Neural progenitor cell (in vitro differentiated cells): ENCODE data around the gene MIAT. TPM values are rescaled to one million over a fixed set of nuclear protein-coding genes. Genes with fewer than 3 reads are reported as not detected.

ENCODE experiments used
- DNase-seq: peaks from one replicate; pipeline ENCODE4 v3.0.0-alpha.2; 2016; ENCODE audit warnings: low spot score
- H2AFZ ChIP-seq: fragments of 200-600 bp; sonication (generic); replicated peaks from 2 replicates; pipeline ENCODE4 v1.6.1; 2016; ENCODE audit warnings: antibody characterized with exemption
- H3F3A ChIP-seq: fragments of 200-600 bp; sonication (generic); 2 replicates; pipeline ENCODE4 v1.6.1; 2016; ENCODE audit warnings: antibody characterized with exemption, low read depth
- H3K27ac ChIP-seq: fragments of 200-600 bp; sonication (generic); 2 replicates; pipeline ENCODE4 v1.5.1; 2016; ENCODE audit warnings: mild to moderate bottlenecking
- H3K27me3 ChIP-seq: fragments of 200-600 bp; sonication (generic); 2 replicates; pipeline ENCODE4 v1.6.1; 2016; ENCODE audit warnings: mild to moderate bottlenecking, moderate library complexity
- H3K36me3 ChIP-seq: fragments of 200-600 bp; sonication (generic); 2 replicates; pipeline ENCODE4 v1.5.1; 2016
- H3K4me1 ChIP-seq: fragments of 200-600 bp; sonication (generic); 2 replicates; pipeline ENCODE4 v1.6.1; 2016; ENCODE audit warnings: mixed run types
- H3K4me2 ChIP-seq: fragments of 200-600 bp; sonication (generic); 2 replicates; pipeline ENCODE4 v1.6.1; 2016
- H3K4me3 ChIP-seq: fragments of 200-600 bp; sonication (generic); 2 replicates; pipeline ENCODE4 v1.5.1; 2016
- H3K79me2 ChIP-seq: fragments of 200-600 bp; sonication (generic); 2 replicates; pipeline ENCODE4 v1.6.1; 2016; ENCODE audit warnings: low read depth
- H3K9ac ChIP-seq: fragments of 200-600 bp; sonication (generic); 2 replicates; pipeline ENCODE4 v1.6.1; 2016
- H3K9me3 ChIP-seq: fragments of 200-600 bp; sonication (generic); 2 replicates; pipeline ENCODE4 v1.5.1; 2016; ENCODE audit warnings: low read depth
- H4K20me1 ChIP-seq: fragments of 200-600 bp; sonication (generic); 2 replicates; pipeline ENCODE4 v1.6.1; 2016; ENCODE audit warnings: low read depth
- H3K27ac Mint-ChIP-seq: 3 replicates; pipeline ENCODE4 v1.8.0; 2021; ENCODE audit warnings: mixed read lengths
- H3K27me3 Mint-ChIP-seq: 2 replicates; pipeline ENCODE4 v1.8.0; 2022; ENCODE audit warnings: low read depth, mild to moderate bottlenecking, inconsistent platforms, moderate library complexity, mixed read lengths; ENCODE audit not compliant: insufficient read depth
- H3K36me3 Mint-ChIP-seq: 3 replicates; pipeline ENCODE4 v1.8.0; 2021; ENCODE audit warnings: mixed read lengths
- H3K4me1 Mint-ChIP-seq: 3 replicates; pipeline ENCODE4 v1.8.0; 2021; ENCODE audit warnings: mixed read lengths
- H3K4me3 Mint-ChIP-seq: 3 replicates; pipeline ENCODE4 v1.8.0; 2021; ENCODE audit warnings: mild to moderate bottlenecking, moderate library complexity, mixed read lengths
- H3K9me3 Mint-ChIP-seq: 3 replicates; pipeline ENCODE4 v1.8.0; 2020; ENCODE audit warnings: mixed read lengths
- CTCF ChIP-seq: fragments of 200-600 bp; sonication (generic); IDR thresholded peaks from 2 replicates; pipeline ENCODE4 v1.5.1; 2017; ENCODE audit warnings: antibody characterized with exemption, mild to moderate bottlenecking
- EZH2 ChIP-seq: fragments of 200-600 bp; sonication (generic); IDR thresholded peaks from 2 replicates; pipeline ENCODE4 v1.6.1; 2017; ENCODE audit warnings: antibody characterized with exemption, mild to moderate bottlenecking, moderate library complexity
- EZH2phosphoT487 ChIP-seq: fragments of 200-600 bp; sonication (generic); IDR thresholded peaks from 2 replicates; pipeline ENCODE4 v1.6.1; 2017; ENCODE audit warnings: antibody characterized with exemption
- total RNA-seq: library from RNA; depleted of rRNA; stranded (reverse); fragments of >200 nt; gene quantifications from 2 replicates; pipeline ENCODE4 v1.2.3, GENCODE V29; 2015; ENCODE audit warnings: low replicate concordance

Gene MIAT
- total RNA-seq, 1 donor from 2014 or later: 262 TPM

DNA sequence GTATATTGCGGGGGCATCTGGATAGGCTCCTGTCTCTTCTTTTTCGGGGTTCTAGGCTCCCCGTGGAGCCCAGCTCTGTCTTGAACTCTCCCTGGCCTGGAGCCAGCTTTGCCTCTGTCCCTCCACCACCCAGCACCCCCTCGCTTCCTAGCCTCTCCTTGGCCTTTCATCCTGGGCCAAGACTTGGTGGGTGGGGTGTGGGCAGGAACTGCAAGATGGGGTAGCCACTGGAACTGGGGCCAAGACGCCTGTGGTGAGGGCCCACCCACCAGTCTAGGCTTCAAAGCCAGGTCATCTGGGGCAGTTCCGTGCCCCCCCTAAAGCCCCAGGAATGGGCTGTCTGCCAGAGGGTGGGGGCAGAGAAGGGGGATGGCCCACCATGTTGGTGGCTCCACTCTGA is 37.9 kb upstream of the MIAT start:
- peaks cover 4% of the 10 kb centered on the region for H3K27me3 ChIP-seq
- DNase-seq: no peak
- no peaks in the 10 kb centered on the region for H3K36me3 Mint-ChIP-seq
- peaks cover 22% of the 10 kb centered on the region for H3K27me3 Mint-ChIP-seq
- no peaks in the 10 kb centered on the region for H3K36me3 ChIP-seq
- no peak overlapping the region for H3K4me3 Mint-ChIP-seq
- no peak overlapping the region for H3K9ac ChIP-seq
- no peak overlapping the region for H3K4me2 ChIP-seq
- peaks cover 45% of the 10 kb centered on the region for H3K4me1 Mint-ChIP-seq
- no peak overlapping the region for H3K27ac Mint-ChIP-seq
- H3K27ac ChIP-seq: no peak overlapping the region
- TF ChIP-seq EZH2phosphoT487 (no peak), CTCF (no peak), EZH2 (no peak)
- no peaks in the 10 kb centered on the region for H3K9me3 Mint-ChIP-seq
- H3K9me3 ChIP-seq: no peaks in the 10 kb centered on the region
- H3F3A ChIP-seq: peaks cover 30% of the 10 kb centered on the region
- no peak overlapping the region for H2AFZ ChIP-seq
- no peaks in the 10 kb centered on the region for H4K20me1 ChIP-seq
- H3K4me1 ChIP-seq: peaks cover 44% of the 10 kb centered on the region
- H3K79me2 ChIP-seq: no peaks in the 10 kb centered on the region
- H3K4me3 ChIP-seq: no peak overlapping the region

DNA sequence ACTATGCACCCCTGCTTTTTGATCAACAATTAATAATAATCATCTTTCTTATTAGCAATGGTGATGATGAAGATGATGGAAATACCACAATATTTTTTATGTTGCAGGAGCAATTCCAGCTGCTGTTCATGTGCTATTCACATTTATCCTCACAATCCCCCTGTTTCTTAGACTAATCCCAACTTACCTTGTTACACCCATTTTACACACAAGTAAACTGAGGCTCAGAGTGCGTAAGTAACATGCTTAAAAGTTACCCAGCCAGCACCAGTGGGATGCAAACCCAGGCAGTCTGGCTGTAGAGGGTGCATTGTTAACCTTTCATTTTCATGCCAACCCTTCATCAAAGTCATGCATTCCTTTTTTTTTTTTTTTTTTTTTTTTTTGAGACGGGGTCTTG is 37.2 kb upstream of the MIAT start:
- H3K9me3 Mint-ChIP-seq: no peaks in the 10 kb centered on the region
- H3K27ac ChIP-seq: no peak overlapping the region
- H3K4me3 ChIP-seq: no peak overlapping the region
- H3K36me3 ChIP-seq: no peaks in the 10 kb centered on the region
- H3K79me2 ChIP-seq: no peaks in the 10 kb centered on the region
- peaks cover 41% of the 10 kb centered on the region for H3K4me1 ChIP-seq
- no peak overlapping the region for H3K4me2 ChIP-seq
- H2AFZ ChIP-seq: no peak overlapping the region
- H4K20me1 ChIP-seq: no peaks in the 10 kb centered on the region
- peak overlapping the region; percentile 24 for H3K4me3 Mint-ChIP-seq
- H3K27ac Mint-ChIP-seq: no peak overlapping the region
- H3K27me3 Mint-ChIP-seq: peaks cover 23% of the 10 kb centered on the region
- H3K27me3 ChIP-seq: no peaks in the 10 kb centered on the region
- peaks cover 40% of the 10 kb centered on the region for H3K4me1 Mint-ChIP-seq
- H3K9ac ChIP-seq: no peak overlapping the region
- H3F3A ChIP-seq: peaks cover 30% of the 10 kb centered on the region
- no peaks in the 10 kb centered on the region for H3K9me3 ChIP-seq
- H3K36me3 Mint-ChIP-seq: no peaks in the 10 kb centered on the region
- no peak for TF ChIP-seq EZH2
- TF ChIP-seq EZH2phosphoT487: no peak
- TF ChIP-seq CTCF: no peak
- no peak for DNase-seq

DNA sequence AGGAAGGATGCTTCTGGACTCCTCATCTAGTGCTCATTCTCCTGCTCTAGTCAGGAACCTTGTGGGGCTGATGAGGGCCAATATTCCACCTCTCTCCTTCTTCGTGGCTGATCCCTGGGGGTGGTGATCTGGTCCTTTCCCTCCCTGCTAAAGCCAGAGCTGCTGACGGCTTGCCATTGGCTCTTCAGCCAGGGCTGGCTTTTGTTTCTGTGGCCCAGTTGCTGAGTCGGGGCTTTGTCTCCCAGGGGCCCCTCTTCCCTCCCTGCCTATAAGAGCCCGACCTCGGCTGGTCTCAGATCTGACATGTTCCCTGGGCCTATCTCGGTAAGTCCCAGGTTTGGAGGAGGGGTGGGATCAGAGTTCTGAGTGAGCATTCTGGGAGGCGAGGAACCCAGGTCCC is 35.7 kb upstream of the MIAT start, which contains the start of gene CRYBA4:
Gene CRYBA4 (plus strand): TSS at position 301 of the 400 bp plus-strand sequence. CDS start 634 bp downstream, outside the sequence.
- Histone ChIP-seq H3K36me3 (no peaks in the 10 kb centered on the region), H3K27me3 (no peaks in the 10 kb centered on the region), H3K4me2 (peak within 1 kb of the TSS; percentile 52), H3K9ac (no peak within 1 kb of the TSS), H3F3A (peaks cover 18% of the 10 kb centered on the region), H2AFZ (peak within 1 kb of the TSS; percentile 53), H3K4me3 (no peak within 1 kb of the TSS), H4K20me1 (no peaks in the 10 kb centered on the region), H3K27ac (no peak within 1 kb of the TSS), H3K79me2 (no peaks in the 10 kb centered on the region), H3K4me1 (peaks cover 29% of the 10 kb centered on the region), H3K9me3 (no peaks in the 10 kb centered on the region)
- no peak for TF ChIP-seq EZH2
- TF ChIP-seq EZH2phosphoT487: no peak
- TF ChIP-seq CTCF: no peak
- DNase-seq: no peak
- H3K4me1 Mint-ChIP-seq: peaks cover 29% of the 10 kb centered on the region
- H3K36me3 Mint-ChIP-seq: no peaks in the 10 kb centered on the region
- peaks cover 24% of the 10 kb centered on the region for H3K27me3 Mint-ChIP-seq
- no peaks in the 10 kb centered on the region for H3K9me3 Mint-ChIP-seq
- H3K4me3 Mint-ChIP-seq: no peak within 1 kb of the TSS
- H3K27ac Mint-ChIP-seq: peak within 1 kb of the TSS; percentile 32
